ENCODE results near the gene CNPPD1.

The CNPPD1 gene

DNA sequence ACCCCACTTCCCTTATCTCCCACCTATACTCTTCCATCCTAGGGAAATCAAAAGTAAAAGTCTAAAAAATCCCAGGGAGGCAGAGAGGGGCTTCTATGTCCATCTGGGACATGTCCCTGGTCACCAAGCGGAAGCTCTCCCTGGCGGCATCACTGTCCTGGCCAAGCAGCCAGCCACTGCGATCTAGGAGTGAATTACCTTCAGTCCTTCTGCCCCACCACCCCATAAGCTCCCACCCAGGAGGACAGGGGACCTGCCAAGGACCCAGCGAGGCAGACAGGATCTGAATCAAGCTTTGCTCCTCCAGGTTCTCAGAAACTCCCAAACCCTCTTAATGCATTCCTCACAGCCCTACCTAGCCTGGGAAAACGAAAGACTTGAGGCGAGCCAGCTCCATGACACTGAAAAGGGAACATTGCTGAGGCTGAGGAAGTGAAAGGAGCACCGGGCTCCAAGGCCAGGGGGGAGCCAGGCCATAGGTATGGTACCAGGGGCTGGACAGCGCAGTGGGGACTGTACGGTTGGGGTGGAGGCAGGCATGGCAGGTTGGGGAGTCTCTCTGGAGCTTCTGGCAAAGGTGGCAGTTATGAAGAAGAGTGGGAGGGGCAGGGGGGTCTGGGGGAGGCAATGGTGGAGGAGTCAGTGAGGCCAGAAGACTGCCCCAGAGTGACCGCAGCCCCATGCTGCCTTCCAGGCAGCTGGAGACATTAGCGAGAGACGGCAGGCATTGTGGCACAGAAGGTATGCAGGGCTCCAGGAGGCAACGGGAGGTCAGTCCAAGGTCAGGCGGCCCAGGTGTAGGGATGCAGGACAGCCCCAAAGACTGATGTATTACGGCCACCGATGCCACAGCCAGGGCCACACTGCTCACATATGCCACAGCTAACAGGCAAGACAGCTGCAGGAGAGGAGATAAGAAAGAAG, 4.2 kb downstream of the CNPPD1 start:
- no peak for FAIRE-seq
- no peak for DNase-seq (ENCODE audit: insufficient read length, low spot score)
- TF ChIP-seq SPI1 (IDR thresholded peaks at IDR 0.05; ENCODE audit: low read depth, low read length) (no peak), POLR2AphosphoS5 (IDR thresholded peaks at IDR 0.05; ENCODE audit: low read depth, low read length) (no peak), TAF1 (IDR thresholded peaks at IDR 0.05; ENCODE audit: low read depth, low read length) (no peak), POU2F2 (IDR thresholded peaks at IDR 0.05; ENCODE audit: low read depth, low read length) (no peak), PAX5 (IDR thresholded peaks at IDR 0.05; ENCODE audit: insufficient read depth, low read length, severe bottlenecking) (no peak), POLR2A (IDR thresholded peaks at IDR 0.05; ENCODE audit: low read depth, low read length) (no peak)

DNA sequence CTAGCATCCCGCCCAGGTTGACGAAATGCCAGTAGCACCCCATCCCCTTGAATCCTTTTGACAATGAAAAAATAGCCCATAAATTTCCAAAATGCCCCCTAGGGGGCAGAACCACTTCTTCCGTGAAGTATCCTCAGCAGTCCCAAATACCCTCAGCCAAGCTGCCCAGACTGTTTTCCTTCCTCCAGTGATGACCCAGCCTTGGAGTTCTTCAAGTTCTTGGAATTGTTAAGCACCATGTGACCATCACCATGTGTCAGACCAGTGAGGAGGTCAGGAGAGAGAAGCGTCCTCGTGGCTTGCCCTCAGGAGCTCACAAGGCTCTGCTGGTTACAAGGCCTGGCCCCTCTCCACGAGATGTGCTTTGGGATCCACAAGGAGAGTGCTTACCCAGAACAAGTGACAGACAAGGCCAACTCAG, 5.5 kb downstream of the CNPPD1 start:
- FAIRE-seq (peak; percentile 76), DNase-seq (ENCODE audit: insufficient read length, low spot score) (no peak)
- TF ChIP-seq SPI1 (IDR thresholded peaks at IDR 0.05; ENCODE audit: low read depth, low read length): no peak
- no peak for TF ChIP-seq POLR2A (IDR thresholded peaks at IDR 0.05; ENCODE audit: low read depth, low read length)
- no peak for TF ChIP-seq TAF1 (IDR thresholded peaks at IDR 0.05; ENCODE audit: low read depth, low read length)
- TF ChIP-seq POLR2AphosphoS5 (IDR thresholded peaks at IDR 0.05; ENCODE audit: low read depth, low read length): no peak
- TF ChIP-seq POU2F2 (IDR thresholded peaks at IDR 0.05; ENCODE audit: low read depth, low read length): no peak
- no peak for TF ChIP-seq PAX5 (IDR thresholded peaks at IDR 0.05; ENCODE audit: insufficient read depth, low read length, severe bottlenecking)

DNA sequence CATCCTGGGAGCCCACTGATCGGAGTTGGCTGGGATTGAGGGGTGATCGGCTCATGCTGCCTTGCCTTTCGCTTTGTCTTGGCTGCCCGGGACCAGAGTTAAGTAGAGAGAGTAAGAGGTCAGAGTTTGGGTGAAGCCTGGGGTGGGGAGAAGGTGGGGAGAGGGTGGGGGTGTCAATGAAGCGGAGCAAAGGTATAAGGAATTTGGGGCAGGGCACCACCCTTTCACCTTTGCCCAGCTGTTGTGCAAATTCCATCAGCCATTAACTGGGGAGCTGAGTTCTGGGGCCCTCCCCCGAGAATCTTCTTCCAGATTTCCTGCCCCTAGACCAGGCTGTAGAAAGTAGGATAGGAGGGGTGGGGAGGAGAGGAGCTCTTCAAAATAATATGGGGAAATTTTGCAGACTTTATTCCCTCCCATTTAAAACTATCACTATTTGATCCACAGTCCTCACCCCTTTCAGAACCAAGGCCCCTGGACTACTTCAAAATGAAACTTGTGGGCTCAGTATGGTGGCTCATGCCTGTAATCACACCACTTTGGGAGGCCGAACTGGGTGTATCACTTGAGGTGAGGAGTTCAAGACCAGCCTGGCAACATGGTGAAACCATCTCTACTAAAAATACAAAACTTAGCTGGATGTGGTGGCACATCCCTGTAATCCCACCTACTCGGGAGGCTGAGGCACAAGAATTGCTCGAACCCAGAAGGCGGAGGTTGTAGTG, 6.6 kb downstream of the CNPPD1 start, which contains the start of gene SLC23A3:
SLC23A3 (minus strand) TSS at position 100 of the 725 bp plus-strand sequence; CDS start at position 55, 45 bp downstream.
- FAIRE-seq: peak; percentile 62
- TF ChIP-seq POLR2AphosphoS5 (IDR thresholded peaks at IDR 0.05; ENCODE audit: low read depth, low read length) (no peak), POU2F2 (IDR thresholded peaks at IDR 0.05; ENCODE audit: low read depth, low read length) (no peak), SPI1 (IDR thresholded peaks at IDR 0.05; ENCODE audit: low read depth, low read length) (no peak), PAX5 (IDR thresholded peaks at IDR 0.05; ENCODE audit: insufficient read depth, low read length, severe bottlenecking) (no peak), POLR2A (IDR thresholded peaks at IDR 0.05; ENCODE audit: low read depth, low read length) (no peak), TAF1 (IDR thresholded peaks at IDR 0.05; ENCODE audit: low read depth, low read length) (no peak)

GRCh38 chr2:219168932-219169331, 7.8 kb downstream of the CNPPD1 start:
- no peak for TF ChIP-seq SPI1 (IDR thresholded peaks at IDR 0.05; ENCODE audit: low read depth, low read length)
- TF ChIP-seq POU2F2 (IDR thresholded peaks at IDR 0.05; ENCODE audit: low read depth, low read length): no peak
- no peak for TF ChIP-seq PAX5 (IDR thresholded peaks at IDR 0.05; ENCODE audit: insufficient read depth, low read length, severe bottlenecking)
- no peak for TF ChIP-seq TAF1 (IDR thresholded peaks at IDR 0.05; ENCODE audit: low read depth, low read length)
- TF ChIP-seq POLR2A (IDR thresholded peaks at IDR 0.05; ENCODE audit: low read depth, low read length): no peak
- no peak for TF ChIP-seq POLR2AphosphoS5 (IDR thresholded peaks at IDR 0.05; ENCODE audit: low read depth, low read length)
- DNase-seq (ENCODE audit: insufficient read length, low spot score) (no peak), FAIRE-seq (no peak)

More for the DNA sequence above, 6.6 kb downstream of the CNPPD1 start, which contains the start of gene SLC23A3:
- DNase-seq (ENCODE audit: insufficient read length, low spot score): no peak

DNA sequence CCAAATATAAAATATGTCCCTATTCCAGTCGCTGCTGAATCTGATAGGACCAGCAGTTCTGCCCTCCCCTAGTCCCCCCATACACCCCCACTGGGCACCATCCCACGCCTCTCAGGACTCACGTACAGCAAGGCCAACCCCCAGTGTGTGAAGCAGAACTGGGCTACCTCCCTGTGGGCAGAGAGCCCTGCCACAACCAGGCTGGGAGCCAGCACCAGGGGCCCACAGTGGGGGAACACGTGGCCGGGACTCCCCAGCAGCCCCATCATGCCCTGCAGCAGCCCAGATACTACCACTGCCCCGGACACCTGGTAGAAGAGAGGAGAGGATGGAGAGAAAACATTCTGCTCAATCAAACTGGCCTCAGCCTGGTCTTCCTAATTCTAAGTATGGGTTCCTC, 8.2 kb downstream of the CNPPD1 start:
- FAIRE-seq (peak; percentile 38), DNase-seq (ENCODE audit: insufficient read length, low spot score) (no peak)
- no peak for TF ChIP-seq TAF1 (IDR thresholded peaks at IDR 0.05; ENCODE audit: low read depth, low read length)
- TF ChIP-seq POLR2A (IDR thresholded peaks at IDR 0.05; ENCODE audit: low read depth, low read length): no peak
- TF ChIP-seq PAX5 (IDR thresholded peaks at IDR 0.05; ENCODE audit: insufficient read depth, low read length, severe bottlenecking): no peak
- no peak for TF ChIP-seq POLR2AphosphoS5 (IDR thresholded peaks at IDR 0.05; ENCODE audit: low read depth, low read length)
- no peak for TF ChIP-seq POU2F2 (IDR thresholded peaks at IDR 0.05; ENCODE audit: low read depth, low read length)
- TF ChIP-seq SPI1 (IDR thresholded peaks at IDR 0.05; ENCODE audit: low read depth, low read length): no peak

- TF ChIP-seq SPI1 (IDR thresholded peaks at IDR 0.05; ENCODE audit: low read depth, low read length) (no peak), TAF1 (IDR thresholded peaks at IDR 0.05; ENCODE audit: low read depth, low read length) (no peak), POLR2A (IDR thresholded peaks at IDR 0.05; ENCODE audit: low read depth, low read length) (no peak), PAX5 (IDR thresholded peaks at IDR 0.05; ENCODE audit: insufficient read depth, low read length, severe bottlenecking) (no peak), POU2F2 (IDR thresholded peaks at IDR 0.05; ENCODE audit: low read depth, low read length) (no peak), POLR2AphosphoS5 (IDR thresholded peaks at IDR 0.05; ENCODE audit: low read depth, low read length) (no peak)
- FAIRE-seq (no peak), DNase-seq (ENCODE audit: insufficient read length, low spot score) (no peak)
These were observed 8.7 kb downstream of the CNPPD1 start for GRCh38 chr2:219167997-219168396.

DNA sequence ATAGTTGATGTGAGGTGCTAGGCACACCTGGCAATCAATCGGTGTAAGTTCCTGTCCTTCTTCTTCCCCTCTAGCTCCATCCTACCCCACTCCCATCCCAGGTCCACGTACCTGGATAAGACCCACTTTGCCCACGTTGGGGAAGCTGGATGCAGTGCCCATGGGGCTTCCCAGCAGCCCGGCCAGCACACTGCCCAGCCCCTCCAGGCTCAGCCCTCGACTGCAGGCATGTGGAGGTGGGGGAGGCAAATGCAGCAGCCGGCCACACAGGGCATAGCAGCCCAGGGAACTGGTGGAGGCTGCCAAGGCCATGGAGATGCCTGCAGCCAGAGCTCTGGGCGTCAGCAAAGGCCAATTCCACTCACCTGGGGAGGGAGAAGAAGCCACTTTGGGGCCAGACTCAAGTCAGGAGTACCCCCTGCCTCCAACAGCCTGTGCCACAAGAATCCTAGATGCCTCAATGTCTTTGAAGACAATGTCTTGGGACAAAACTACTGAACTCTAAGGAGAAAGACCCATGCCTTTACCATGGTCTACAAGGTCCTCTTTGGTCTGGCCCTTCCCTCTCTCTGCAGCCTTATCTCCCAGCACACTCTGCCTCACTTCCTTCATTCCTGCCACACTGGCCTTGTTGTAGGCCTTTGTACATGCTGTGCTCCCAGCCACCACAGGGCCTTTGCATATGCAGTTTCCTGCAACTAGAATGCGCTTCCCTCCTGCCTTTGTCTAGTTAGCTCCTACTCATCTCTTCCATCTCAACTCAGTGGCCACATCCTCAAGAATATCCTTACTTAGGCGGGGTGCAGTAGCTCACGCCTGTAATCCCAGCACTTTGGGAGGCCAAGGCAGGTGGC, 11.4 kb downstream of the CNPPD1 start:
- FAIRE-seq: no peak
- no peak for TF ChIP-seq POLR2A (IDR thresholded peaks at IDR 0.05; ENCODE audit: low read depth, low read length)
- no peak for TF ChIP-seq POLR2AphosphoS5 (IDR thresholded peaks at IDR 0.05; ENCODE audit: low read depth, low read length)
- no peak for TF ChIP-seq PAX5 (IDR thresholded peaks at IDR 0.05; ENCODE audit: insufficient read depth, low read length, severe bottlenecking)
- TF ChIP-seq SPI1 (IDR thresholded peaks at IDR 0.05; ENCODE audit: low read depth, low read length): no peak
- no peak for TF ChIP-seq POU2F2 (IDR thresholded peaks at IDR 0.05; ENCODE audit: low read depth, low read length)
- TF ChIP-seq TAF1 (IDR thresholded peaks at IDR 0.05; ENCODE audit: low read depth, low read length): no peak
- no peak for DNase-seq (ENCODE audit: insufficient read length, low spot score)

DNA sequence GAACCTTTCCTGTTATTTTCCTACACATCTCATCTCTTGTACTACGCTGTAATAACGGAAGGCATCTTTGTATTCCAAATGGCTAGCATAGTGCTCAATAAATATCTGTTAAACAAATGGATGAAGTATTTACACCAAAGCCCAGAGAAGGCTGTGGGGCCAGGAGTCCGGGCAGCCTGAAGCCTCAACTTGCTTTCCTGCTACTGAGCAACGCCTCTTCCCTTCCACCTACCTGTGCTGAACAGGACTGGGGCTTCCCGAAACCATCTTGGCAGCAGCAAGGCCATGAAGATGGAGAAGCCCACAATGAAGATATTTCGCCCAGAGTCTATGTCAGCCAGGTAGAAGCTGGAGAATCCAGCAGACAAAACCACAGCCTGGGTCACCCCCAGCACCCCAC, 13.6 kb downstream of the CNPPD1 start:
- DNase-seq (ENCODE audit: insufficient read length, low spot score) (no peak), FAIRE-seq (no peak)
- TF ChIP-seq POU2F2 (IDR thresholded peaks at IDR 0.05; ENCODE audit: low read depth, low read length): no peak
- no peak for TF ChIP-seq TAF1 (IDR thresholded peaks at IDR 0.05; ENCODE audit: low read depth, low read length)
- no peak for TF ChIP-seq POLR2A (IDR thresholded peaks at IDR 0.05; ENCODE audit: low read depth, low read length)
- TF ChIP-seq PAX5 (IDR thresholded peaks at IDR 0.05; ENCODE audit: insufficient read depth, low read length, severe bottlenecking): no peak
- no peak for TF ChIP-seq SPI1 (IDR thresholded peaks at IDR 0.05; ENCODE audit: low read depth, low read length)
- TF ChIP-seq POLR2AphosphoS5 (IDR thresholded peaks at IDR 0.05; ENCODE audit: low read depth, low read length): no peak

All from GM12891 (cell line).